Activated CD8-positive, alpha-beta memory T cell treated with anti-CD3 and anti-CD28 coated beads, Interleukin-2, amount 10 ng/mL, durations not matched to agents 7 days and 5 days (primary cell): Measurements from ENCODE around the gene HAO2. TPM values are rescaled to one million over a fixed set of nuclear protein-coding genes. Genes with fewer than 3 reads are reported as not detected.

Experiments used
- ATAC-seq: fragments of 150-1000 bp; cut with Tn5 transposase; one replicate; pipeline ENCODE4 v1.10.0; 2021; ENCODE audit warnings: moderate library complexity
- CTCF ChIA-PET: fragments of 350-600 bp; sonication (Branson Sonifier 250); formaldehyde crosslinking; loops from one replicate; lab custom pipeline; 2021; ENCODE audit warnings: antibody characterized with exemption; lab: Charles Lee
- DNase-seq: peaks from one replicate; pipeline ENCODE4 v3.0.0-alpha.2; 2020
- H3K27ac Mint-ChIP-seq: one replicate; pipeline ENCODE4 v1.8.0; 2021; ENCODE audit warnings: mild to moderate bottlenecking, mixed read lengths
- H3K27me3 Mint-ChIP-seq: one replicate; pipeline ENCODE4 v1.8.0; 2021; ENCODE audit warnings: mixed read lengths
- H3K36me3 Mint-ChIP-seq: one replicate; pipeline ENCODE4 v1.8.0; 2021; ENCODE audit warnings: mild to moderate bottlenecking, mixed read lengths
- H3K4me1 Mint-ChIP-seq: one replicate; pipeline ENCODE4 v1.8.0; 2021; ENCODE audit warnings: mixed read lengths
- H3K4me3 Mint-ChIP-seq: one replicate; pipeline ENCODE4 v1.8.0; 2021; ENCODE audit warnings: mild to moderate bottlenecking, moderate library complexity, mixed read lengths
- H3K9me3 Mint-ChIP-seq: one replicate; pipeline ENCODE4 v1.8.0; 2022; ENCODE audit warnings: low read depth, mixed read lengths
- total RNA-seq, 2 experiments: library from RNA; stranded (reverse); gene quantifications; one replicate each; pipeline ENCODE4 v1.2.3, GENCODE V29; 2021

Gene HAO2
- total RNA-seq, 2 experiments from 2014 or later = not detected

GRCh38 chr1:119358636-119359035 is 9.9 kb upstream of the HAO2 start:
- no peak for ATAC-seq
- CTCF ChIA-PET = no interaction called here
- no peak overlapping the region for H3K4me3 Mint-ChIP-seq
- peaks cover 4% of the 10 kb centered on the region for H3K4me1 Mint-ChIP-seq
- peaks cover 25% of the 10 kb centered on the region for H3K27me3 Mint-ChIP-seq
- H3K9me3 Mint-ChIP-seq = no peaks in the 10 kb centered on the region
- no peaks in the 10 kb centered on the region for H3K36me3 Mint-ChIP-seq
- H3K27ac Mint-ChIP-seq = no peak overlapping the region
- DNase-seq = no peak

- Mint-ChIP-seq H3K9me3 (no peaks in the 10 kb centered on the region), H3K4me3 (no peak overlapping the region), H3K4me1 (no peaks in the 10 kb centered on the region), H3K27me3 (peaks cover 29% of the 10 kb centered on the region), H3K27ac (no peak overlapping the region), H3K36me3 (no peaks in the 10 kb centered on the region)
- CTCF ChIA-PET = no interaction called here
- no peak for ATAC-seq
- no peak for DNase-seq
Measured at GRCh38 chr1:119359730-119360129, 8.9 kb upstream of the HAO2 start.

- no peaks in the 10 kb centered on the region for H3K9me3 Mint-ChIP-seq
Measured at GRCh38 chr1:119361205-119361604, 7.4 kb upstream of the HAO2 start.

GRCh38 chr1:119361620-119362344 is 6.8 kb upstream of the HAO2 start:
- ATAC-seq (no peak), DNase-seq (no peak)

More at GRCh38 chr1:119361205-119361604, 7.4 kb upstream of the HAO2 start:
- CTCF ChIA-PET = no interaction called here
- ATAC-seq (no peak), DNase-seq (no peak)
- H3K4me1 Mint-ChIP-seq = no peaks in the 10 kb centered on the region
- H3K27me3 Mint-ChIP-seq = peaks cover 34% of the 10 kb centered on the region
- no peak overlapping the region for H3K27ac Mint-ChIP-seq
- no peak overlapping the region for H3K4me3 Mint-ChIP-seq
- H3K36me3 Mint-ChIP-seq = no peaks in the 10 kb centered on the region

GRCh38 chr1:119363162-119363561 is 5.4 kb upstream of the HAO2 start:
- H3K27ac Mint-ChIP-seq = no peak overlapping the region
- CTCF ChIA-PET = no interaction called here
- no peak for ATAC-seq
- peaks cover 39% of the 10 kb centered on the region for H3K27me3 Mint-ChIP-seq
- no peak for DNase-seq
- H3K9me3 Mint-ChIP-seq = no peaks in the 10 kb centered on the region
- H3K4me3 Mint-ChIP-seq = no peak overlapping the region
- no peaks in the 10 kb centered on the region for H3K4me1 Mint-ChIP-seq
- no peaks in the 10 kb centered on the region for H3K36me3 Mint-ChIP-seq

More at GRCh38 chr1:119361620-119362344, 6.8 kb upstream of the HAO2 start:
- Mint-ChIP-seq H3K9me3 (no peaks in the 10 kb centered on the region), H3K36me3 (no peaks in the 10 kb centered on the region), H3K4me1 (no peaks in the 10 kb centered on the region), H3K27me3 (peaks cover 34% of the 10 kb centered on the region), H3K4me3 (no peak overlapping the region), H3K27ac (no peak overlapping the region)
- CTCF ChIA-PET = no interaction called here

GRCh38 chr1:119364640-119365039 is 3.9 kb upstream of the HAO2 start:
- H3K9me3 Mint-ChIP-seq = no peaks in the 10 kb centered on the region
- no peaks in the 10 kb centered on the region for H3K4me1 Mint-ChIP-seq
- ATAC-seq (no peak), DNase-seq (no peak)
- CTCF ChIA-PET = no interaction called here
- no peak overlapping the region for H3K27ac Mint-ChIP-seq
- H3K27me3 Mint-ChIP-seq = peaks cover 47% of the 10 kb centered on the region
- H3K36me3 Mint-ChIP-seq = no peaks in the 10 kb centered on the region
- H3K4me3 Mint-ChIP-seq = no peak overlapping the region

GRCh38 chr1:119366424-119366823 is 2.2 kb upstream of the HAO2 start:
- Mint-ChIP-seq H3K27ac (no peak overlapping the region), H3K9me3 (no peaks in the 10 kb centered on the region), H3K4me3 (no peak overlapping the region), H3K36me3 (no peaks in the 10 kb centered on the region), H3K27me3 (peaks cover 38% of the 10 kb centered on the region), H3K4me1 (no peaks in the 10 kb centered on the region)
- DNase-seq (no peak), ATAC-seq (no peak)
- CTCF ChIA-PET = interaction anchor here (1.4 to 2.6 kb wide), 3 partner anchors 37 to 91 kb away, joined by 6 to 10 read pairs (median 7); no protein-coding TSS in a partner anchor

GRCh38 chr1:119367432-119368124 is 1.0 kb upstream of the HAO2 start:
- H3K27ac Mint-ChIP-seq = no peak overlapping the region

GRCh38 chr1:119370748-119371147 is 2.2 kb downstream of the HAO2 start:
- Mint-ChIP-seq H3K4me3 (no peak overlapping the region), H3K36me3 (no peaks in the 10 kb centered on the region), H3K9me3 (no peaks in the 10 kb centered on the region), H3K27ac (no peak overlapping the region), H3K4me1 (no peaks in the 10 kb centered on the region), H3K27me3 (peaks cover 32% of the 10 kb centered on the region)
- ATAC-seq (no peak), DNase-seq (no peak)
- CTCF ChIA-PET = interaction anchor here (0.6 kb wide), 1 partner anchor 60 kb away, joined by 3 read pairs; no protein-coding TSS in a partner anchor

More at GRCh38 chr1:119367432-119368124, 1.0 kb upstream of the HAO2 start:
- CTCF ChIA-PET = interaction anchor here (1.4 to 2.6 kb wide), 3 partner anchors 38 to 93 kb away, joined by 6 to 10 read pairs (median 7); no protein-coding TSS in a partner anchor
- H3K27me3 Mint-ChIP-seq = peaks cover 35% of the 10 kb centered on the region
- H3K4me1 Mint-ChIP-seq = no peaks in the 10 kb centered on the region
- no peak for DNase-seq
- no peaks in the 10 kb centered on the region for H3K36me3 Mint-ChIP-seq
- no peak for ATAC-seq
- H3K9me3 Mint-ChIP-seq = no peaks in the 10 kb centered on the region
- no peak overlapping the region for H3K4me3 Mint-ChIP-seq

- CTCF ChIA-PET = no interaction called here
- no peak overlapping the region for H3K27ac Mint-ChIP-seq
- no peak for DNase-seq
- no peaks in the 10 kb centered on the region for H3K9me3 Mint-ChIP-seq
- no peak for ATAC-seq
- H3K36me3 Mint-ChIP-seq = no peaks in the 10 kb centered on the region
- H3K4me1 Mint-ChIP-seq = no peaks in the 10 kb centered on the region
- H3K4me3 Mint-ChIP-seq = no peak overlapping the region
- peaks cover 27% of the 10 kb centered on the region for H3K27me3 Mint-ChIP-seq
Measured at GRCh38 chr1:119371815-119372214, 3.2 kb downstream of the HAO2 start.

- H3K4me1 Mint-ChIP-seq = no peaks in the 10 kb centered on the region
- peaks cover 22% of the 10 kb centered on the region for H3K27me3 Mint-ChIP-seq
- DNase-seq (no peak), ATAC-seq (no peak)
- no peak overlapping the region for H3K4me3 Mint-ChIP-seq
- no peaks in the 10 kb centered on the region for H3K36me3 Mint-ChIP-seq
- CTCF ChIA-PET = interaction anchor here (1.5 kb wide), 1 partner anchor 13 kb away, joined by 3 read pairs; no protein-coding TSS in a partner anchor
- no peak overlapping the region for H3K27ac Mint-ChIP-seq
- no peaks in the 10 kb centered on the region for H3K9me3 Mint-ChIP-seq
Measured at GRCh38 chr1:119372503-119373086, 4.0 kb downstream of the HAO2 start.

GRCh38 chr1:119373465-119373864 is 4.9 kb downstream of the HAO2 start:
- H3K4me1 Mint-ChIP-seq = no peaks in the 10 kb centered on the region
- DNase-seq (no peak), ATAC-seq (no peak)
- H3K27me3 Mint-ChIP-seq = peaks cover 22% of the 10 kb centered on the region
- no peaks in the 10 kb centered on the region for H3K9me3 Mint-ChIP-seq
- H3K36me3 Mint-ChIP-seq = no peaks in the 10 kb centered on the region
- CTCF ChIA-PET = interaction anchor here (1.5 kb wide), 1 partner anchor 12 kb away, joined by 3 read pairs; no protein-coding TSS in a partner anchor
- no peak overlapping the region for H3K4me3 Mint-ChIP-seq
- H3K27ac Mint-ChIP-seq = no peak overlapping the region

GRCh38 chr1:119374208-119374874 is 5.8 kb downstream of the HAO2 start:
- CTCF ChIA-PET = interaction anchor here (1.1 kb wide), 1 partner anchor 99 kb away, joined by 3 read pairs; no protein-coding TSS in a partner anchor
- Mint-ChIP-seq H3K4me3 (no peak overlapping the region), H3K27ac (no peak overlapping the region), H3K9me3 (no peaks in the 10 kb centered on the region), H3K4me1 (no peaks in the 10 kb centered on the region), H3K27me3 (peaks cover 14% of the 10 kb centered on the region), H3K36me3 (no peaks in the 10 kb centered on the region)
- no peak for ATAC-seq
- no peak for DNase-seq
